8988T (cell line): ENCODE measurements around the gene NPAS3.

ENCODE experiments used
- DNase-seq: peaks from one replicate; pipeline ENCODE4 v3.0.0; 2011

NPAS3 gene

GRCh38 chr14:33780035-33780434 lies 841.4 kb downstream of the NPAS3 start:
- DNase-seq: no peak

GRCh38 chr14:33781236-33781635 lies 842.6 kb downstream of the NPAS3 start:
- no peak for DNase-seq

GRCh38 chr14:33782923-33783322 lies 844.2 kb downstream of the NPAS3 start:
- no peak for DNase-seq

- DNase-seq: no peak
These were observed 847.6 kb downstream of the NPAS3 start for GRCh38 chr14:33786091-33786825.

GRCh38 chr14:33788161-33788560 lies 849.5 kb downstream of the NPAS3 start:
- DNase-seq: no peak

- no peak for DNase-seq
These were observed 852.3 kb downstream of the NPAS3 start for GRCh38 chr14:33790996-33791395.

- no peak for DNase-seq
These were observed 853.5 kb downstream of the NPAS3 start for GRCh38 chr14:33792009-33792719.

- DNase-seq: peak; percentile 52
These were observed 854.2 kb downstream of the NPAS3 start for GRCh38 chr14:33792720-33793368.

GRCh38 chr14:33793398-33794110 lies 854.9 kb downstream of the NPAS3 start:
- no peak for DNase-seq

- no peak for DNase-seq
These were observed 856.2 kb downstream of the NPAS3 start for GRCh38 chr14:33794791-33795305.

- no peak for DNase-seq
These were observed 857.7 kb downstream of the NPAS3 start for GRCh38 chr14:33796356-33796755.

GRCh38 chr14:33799705-33800570 lies 861.3 kb downstream of the NPAS3 start:
- no peak for DNase-seq

GRCh38 chr14:33800735-33801163 lies 862.1 kb downstream of the NPAS3 start:
- DNase-seq: no peak

GRCh38 chr14:33802737-33803136 lies 864.1 kb downstream of the NPAS3 start:
- no peak for DNase-seq

- no peak for DNase-seq
These were observed 866.9 kb downstream of the NPAS3 start for GRCh38 chr14:33805593-33805992.

- no peak for DNase-seq
These were observed 868.2 kb downstream of the NPAS3 start for GRCh38 chr14:33806905-33807304.

GRCh38 chr14:33808187-33808586 lies 869.5 kb downstream of the NPAS3 start:
- DNase-seq: no peak

- DNase-seq: no peak
These were observed 870.8 kb downstream of the NPAS3 start for GRCh38 chr14:33809396-33809981.

- DNase-seq: no peak
These were observed 871.6 kb downstream of the NPAS3 start for GRCh38 chr14:33810308-33810707.

- DNase-seq: no peak
These were observed 873.0 kb downstream of the NPAS3 start for GRCh38 chr14:33811721-33812120.

GRCh38 chr14:33812181-33812580 lies 873.5 kb downstream of the NPAS3 start:
- no peak for DNase-seq

GRCh38 chr14:33812601-33813000 lies 873.9 kb downstream of the NPAS3 start:
- no peak for DNase-seq
